Camera-type eye (tissue), 1 donor: ENCODE measurements around the gene FAM110D. TPM values are rescaled to one million over a fixed set of nuclear protein-coding genes. Genes with fewer than 3 reads are reported as not detected.

Source experiments
- total RNA-seq: library from RNA; depleted of rRNA; stranded (reverse); fragments of >200 nt; gene quantifications from one replicate; pipeline ENCODE4 v1.2.3, GENCODE V29; 2014

The FAM110D gene
- total RNA-seq: 0.60 TPM

DNA sequence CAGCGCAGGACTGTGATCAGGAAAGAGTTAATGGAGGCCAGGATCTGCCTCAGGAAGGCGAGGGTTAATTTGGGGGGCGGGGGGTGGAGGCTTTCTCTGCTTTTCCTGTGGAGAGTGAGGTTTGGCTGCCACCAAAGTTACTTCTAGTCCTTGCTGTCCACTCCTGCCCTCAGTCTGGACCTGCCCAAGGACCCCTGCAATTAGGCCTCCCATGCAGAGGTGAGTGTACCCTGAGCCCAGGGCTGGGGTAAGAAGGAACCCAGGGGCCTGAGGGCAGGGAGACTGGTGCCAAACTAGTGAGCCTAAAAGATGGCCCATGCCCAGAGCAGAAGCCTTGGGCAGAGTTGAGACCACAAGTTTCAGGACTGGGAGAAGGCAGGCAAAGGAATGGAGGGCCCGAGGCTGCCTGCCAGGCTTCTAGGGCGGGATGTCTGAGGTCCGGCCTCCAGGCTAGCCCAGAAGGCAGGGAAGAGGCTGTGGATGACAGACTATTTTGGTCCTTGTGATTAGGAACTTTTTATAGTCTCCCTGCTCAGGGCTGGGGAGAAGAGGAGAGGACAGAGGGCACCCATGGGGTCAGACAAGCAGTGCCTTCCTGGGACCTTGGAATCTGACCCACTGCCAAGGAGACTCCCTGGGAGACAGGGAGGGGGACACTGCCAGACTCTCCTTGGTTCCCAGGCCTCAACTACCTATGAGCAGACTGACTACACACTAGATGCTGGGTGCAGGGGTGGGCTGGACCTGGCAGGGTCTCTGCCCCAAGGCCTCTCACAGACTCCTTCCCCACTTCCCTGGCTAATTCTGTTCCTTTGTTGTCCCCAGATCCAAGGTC, at the start of gene FAM110D:
Gene FAM110D, plus strand, starts transcription at position 172 of the 835 bp plus-strand sequence. CDS start 2,213 bp downstream, outside the sequence.

GRCh38 chr1:26111530-26112406, 47.1 kb upstream of the FAM110D start, which contains the start of gene PDIK1L:
TSS of gene PDIK1L (plus strand) at chr1:26111824. CDS start at chr1:26114309, 2,485 bp downstream.

DNA sequence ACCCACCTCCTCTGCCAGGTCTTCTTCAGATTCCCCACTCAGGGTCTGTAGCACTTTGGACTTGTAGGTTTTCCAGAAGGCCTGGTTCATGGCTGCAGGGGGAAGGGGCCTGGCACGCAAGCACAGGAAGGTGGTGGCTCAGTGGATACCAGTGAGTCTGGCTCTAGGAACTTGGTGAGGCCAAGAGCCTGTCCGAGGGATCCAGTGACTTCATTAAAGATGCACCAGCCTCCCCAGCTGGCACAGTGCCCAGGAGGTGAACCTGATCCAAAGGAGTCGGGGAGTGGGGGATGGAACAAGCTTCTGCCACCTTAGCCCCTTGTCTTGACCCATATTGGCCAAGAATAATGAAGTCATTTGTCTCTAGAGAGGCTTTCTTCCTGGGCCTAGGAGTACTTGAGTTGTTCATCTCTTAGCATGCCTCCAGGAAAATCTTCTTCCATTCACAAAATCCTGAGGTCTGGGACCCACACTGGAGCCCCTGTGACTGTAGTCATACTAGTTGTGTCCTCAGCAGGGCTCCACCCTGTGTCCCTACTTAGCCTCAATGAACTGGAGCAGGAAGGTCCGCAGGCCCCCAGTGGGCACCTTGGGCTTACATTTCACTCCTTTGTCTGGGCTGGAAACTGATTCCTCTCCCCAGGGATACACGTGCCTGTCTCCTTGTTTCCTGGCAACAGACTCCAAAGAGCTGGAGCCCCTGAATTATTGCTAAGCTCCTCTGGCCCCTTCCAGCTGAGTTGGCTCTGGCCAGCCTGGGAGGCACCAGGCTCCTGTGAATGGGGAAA, 9.7 kb downstream of the FAM110D start, which contains the start of gene C1orf232:
Gene C1orf232, minus strand, starts transcription at position 554 of the 788 bp plus-strand sequence. Its CDS starts 464 bp downstream, at position 90.

DNA sequence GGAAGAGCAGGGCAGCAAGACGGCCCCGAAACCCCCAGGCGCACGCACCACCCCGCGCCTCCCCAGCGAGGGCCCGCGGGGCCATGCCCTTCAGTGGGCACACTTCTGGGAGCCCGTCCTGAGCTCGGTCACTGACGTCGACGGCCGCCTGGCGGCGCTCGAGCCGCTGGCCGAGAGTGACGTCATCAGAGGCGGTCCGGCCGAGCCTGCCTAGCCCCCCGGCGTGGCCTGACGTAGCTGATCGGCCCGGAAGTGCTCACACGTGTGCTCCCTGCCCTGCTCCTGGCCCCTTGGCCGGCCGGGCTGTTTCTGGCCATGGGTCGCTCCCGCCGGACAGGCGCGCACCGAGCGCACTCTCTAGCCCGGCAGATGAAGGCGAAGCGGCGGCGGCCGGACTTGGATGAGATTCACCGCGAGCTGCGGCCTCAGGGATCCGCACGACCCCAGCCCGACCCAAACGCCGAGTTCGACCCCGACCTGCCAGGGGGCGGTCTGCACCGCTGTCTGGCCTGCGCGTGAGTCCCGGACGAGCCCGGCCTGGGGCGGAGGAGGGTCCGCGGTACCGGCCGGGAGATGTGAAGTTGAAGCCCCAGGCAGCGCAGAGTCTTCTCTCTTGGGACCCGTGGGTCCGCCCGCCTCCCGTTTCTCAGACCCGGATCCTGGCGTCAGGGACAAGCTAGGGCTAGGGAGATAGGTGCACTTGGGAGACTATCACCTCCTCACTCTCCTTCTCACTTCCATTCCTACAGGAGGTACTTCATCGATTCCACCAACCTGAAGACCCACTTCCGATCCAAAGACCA, 11.0 kb downstream of the FAM110D start, which contains the start of gene ZNF593:
Gene ZNF593, plus strand, starts transcription at position 240 of the 803 bp plus-strand sequence. Its CDS starts 76 bp downstream, at position 316.

DNA sequence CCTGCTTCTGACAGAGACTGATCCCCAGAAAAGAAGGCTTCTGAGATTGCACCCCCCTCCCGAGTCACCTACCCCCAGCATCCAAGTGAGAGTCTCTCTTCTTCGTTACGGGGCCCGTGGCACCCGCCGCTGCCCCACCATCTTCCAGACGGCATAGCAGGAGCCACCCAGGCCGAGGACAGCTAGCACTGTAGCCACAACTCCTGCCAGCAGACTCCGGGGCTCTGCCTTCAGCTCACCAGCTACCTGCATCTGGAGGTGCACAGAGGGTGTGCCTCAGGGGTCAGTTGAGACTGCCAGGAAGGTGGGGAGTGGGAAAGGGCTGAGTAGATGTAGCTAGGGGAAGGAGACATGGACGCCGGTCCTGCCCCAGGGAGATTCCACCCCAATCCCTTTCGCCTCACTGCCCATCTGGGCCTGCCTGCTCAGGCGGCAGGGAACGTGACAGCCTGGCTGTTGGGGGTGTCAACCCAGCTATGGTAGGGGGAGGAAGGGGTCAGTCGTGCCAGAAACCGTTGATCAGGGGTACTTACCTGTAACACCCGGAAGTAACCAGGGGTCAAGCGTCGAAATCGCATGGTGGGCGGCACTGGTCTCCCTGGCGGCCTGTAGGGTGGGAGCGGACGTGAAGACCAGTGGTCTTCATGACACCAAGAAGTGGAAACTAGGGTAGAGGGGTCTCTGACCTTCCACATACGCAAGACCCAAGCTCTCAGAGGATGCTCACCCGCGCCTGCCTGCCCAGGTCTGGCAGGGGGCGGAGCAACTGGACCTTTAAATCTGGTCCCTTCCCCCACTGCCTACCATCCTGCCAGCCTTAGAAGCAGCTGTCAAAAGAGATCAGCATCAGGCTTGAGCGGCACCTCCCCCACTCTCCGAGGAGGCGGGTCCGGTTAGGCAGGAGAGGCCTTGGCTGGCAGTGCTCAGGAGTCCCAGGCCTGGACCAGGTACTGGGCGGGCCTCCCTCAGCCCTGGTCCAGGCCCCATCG, 12.5 kb downstream of the FAM110D start, which contains the start of gene ZNF593OS:
Gene ZNF593OS, minus strand, starts transcription at position 749 of the 989 bp plus-strand sequence. Its CDS starts 171 bp downstream, at position 578.

GRCh38 chr1:26177182-26177684, 18.4 kb downstream of the FAM110D start, which contains the start of gene CNKSR1:
TSS of gene CNKSR1 (plus strand) at chr1:26177491. CDS start at chr1:26177548, 57 bp downstream.

DNA sequence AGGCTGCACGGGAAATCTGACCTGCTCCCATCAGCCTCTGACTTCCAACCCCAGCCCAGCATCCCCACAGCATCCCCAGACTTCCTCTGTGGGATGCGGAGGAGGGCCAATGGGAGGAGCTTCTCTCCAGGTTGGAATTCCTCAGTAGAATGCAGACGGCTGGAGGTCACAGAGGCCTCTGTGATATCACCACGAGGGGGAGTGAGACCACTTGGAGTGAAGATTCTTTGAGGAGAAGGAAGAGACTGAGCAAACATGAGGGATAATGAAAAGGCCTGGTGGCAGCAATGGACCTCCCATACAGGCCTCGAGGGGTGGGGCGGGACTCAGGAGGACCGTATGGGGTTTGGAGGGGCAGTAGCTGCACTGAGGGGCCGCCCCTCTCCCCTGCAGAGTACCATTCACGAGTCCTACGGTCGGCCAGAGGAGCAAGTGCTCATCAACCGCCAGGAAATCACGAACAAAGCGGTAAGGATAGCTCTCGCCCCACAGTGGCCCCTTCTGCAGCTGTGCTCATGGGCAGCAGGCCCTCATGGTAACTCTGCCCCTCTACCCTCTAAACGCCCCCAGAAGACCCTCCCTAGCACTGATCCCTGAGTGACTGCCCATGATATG, 31.6 kb downstream of the FAM110D start, which contains the start of gene CATSPER4:
Gene CATSPER4, plus strand, starts transcription at position 230 of the 615 bp plus-strand sequence. Its CDS starts 26 bp downstream, at position 256.

Other genes with a start within 250 kb of the FAM110D start
- gene PAFAH2, start 161.0 kb upstream of the FAM110D start, total RNA-seq: 20.2 TPM
- 1.6 TPM for gene EXTL1, start 137.3 kb upstream of the FAM110D start, total RNA-seq
- gene SLC30A2, start 113.0 kb upstream of the FAM110D start, total RNA-seq: not detected
- 6.3 TPM for gene TRIM63, start 91.4 kb upstream of the FAM110D start, total RNA-seq
- gene PDIK1L, start 47.3 kb upstream of the FAM110D start, total RNA-seq: 32.9 TPM
- gene C1orf232, start 9.9 kb downstream of the FAM110D start, total RNA-seq: not detected
- gene ZNF593, start 10.8 kb downstream of the FAM110D start, total RNA-seq: 11.1 TPM
- 41.3 TPM for gene ZNF593OS, start 12.8 kb downstream of the FAM110D start, total RNA-seq
- 8.4 TPM for gene CNKSR1, start 18.4 kb downstream of the FAM110D start, total RNA-seq
- not detected for gene CATSPER4, start 31.5 kb downstream of the FAM110D start, total RNA-seq
- 27.4 TPM for gene CEP85, start 75.1 kb downstream of the FAM110D start, total RNA-seq
- gene SH3BGRL3, start 121.0 kb downstream of the FAM110D start, total RNA-seq: 9.1 TPM
- gene UBXN11, start 147.6 kb downstream of the FAM110D start, total RNA-seq: 25.1 TPM
- not detected for gene CD52, start 158.9 kb downstream of the FAM110D start, total RNA-seq
- gene CRYBG2, start 195.1 kb downstream of the FAM110D start, total RNA-seq: 1.9 TPM
- not detected for gene ZNF683, start 213.7 kb downstream of the FAM110D start, total RNA-seq